ENCODE results near the gene NAA60. TPM values are rescaled to one million over a fixed set of nuclear protein-coding genes. Genes with fewer than 3 reads are reported as not detected.

Gene NAA60
- total RNA-seq (2011; cell fraction: chromatin; rRNA removed; ENCODE audit: low replicate concordance) = 23.6 and 31.0 TPM in 2 replicates
- 14.6 and 17.7 TPM in 2 replicates for total RNA-seq (2011; cell fraction: nucleolus; rRNA removed)
- 16.4 and 21.2 TPM in 2 replicates for total RNA-seq (2011; cell fraction: nucleoplasm; rRNA removed)
- total RNA-seq (2014; rRNA removed) (9.5 and 13.7 TPM in 2 replicates), total RNA-seq (2014; rRNA removed; fragmentation: Illumina TruSeq; extraction: Trizol) (9.7 and 13.8 TPM in 2 replicates), total RNA-seq (2015; rRNA removed; fragmentation: Illumina TruSeq; extraction: Trizol) (10.3 and 11.9 TPM in 2 replicates), total RNA-seq (2021) (34.4 and 35.4 TPM in 2 replicates), polyA plus RNA-seq (2011; rRNA removed) (16.0 and 17.2 TPM in 2 replicates), polyA plus RNA-seq (2014; fragmentation: Illumina TruSeq; extraction: Trizol) (41.8 and 49.4 TPM in 2 replicates), polyA plus RNA-seq (2014; fragmentation: Nextera tagmentation; extraction: Ambion mirVana) (1 to 10 TPM; 2.1 to 2.3 TPM), polyA plus RNA-seq (2014; rRNA removed) (21.6 and 25.1 TPM in 2 replicates), polyA minus RNA-seq (2011; rRNA and poly(A)+ RNA removed) (13.7 and 14.0 TPM in 2 replicates), Bru-seq, nascent RNA (percentile 60 among the genes with signal in this experiment), BruChase-seq, experiment 1, labeled RNA remaining after a 2-hour chase (percentile 73 among the genes with signal in this experiment), BruChase-seq, experiment 2, labeled RNA remaining after a 6-hour chase (percentile 81 among the genes with signal in this experiment)
- 13.5 and 27.6 TPM in 2 replicates for polyA plus RNA-seq (2011; cell fraction: cytosol; rRNA removed)
- 13.9 and 22.0 TPM in 2 replicates for polyA plus RNA-seq (2011; cell fraction: nucleus; rRNA removed)
- polyA plus RNA-seq (2012) = 28.6 and 41.3 TPM in 2 replicates
- 15.2 and 15.6 TPM in 2 replicates for polyA minus RNA-seq (2011; cell fraction: cytosol; rRNA and poly(A)+ RNA removed)
- 5.9 and 8.3 TPM in 2 replicates for polyA minus RNA-seq (2011; cell fraction: nucleus; rRNA and poly(A)+ RNA removed)
- long read RNA-seq, experiment 1, transcript NAA60-229 (7 exons, 2,531 nt) = major isoform, 18 of 77 reads
- long read RNA-seq, experiment 1, transcript NAA60-203 (7 exons, 2,619 nt) = minor isoform, 9 of 77 reads
- long read RNA-seq, experiment 1, transcript NAA60-234 (2 exons, 578 nt) = minor isoform, 14 of 77 reads
- long read RNA-seq, experiment 1, partial matches to known transcripts = 23 of 77 reads
- long read RNA-seq, experiment 1, other reads (novel, unspliced or antisense) = 4 of 77 reads
- long read RNA-seq, experiment 2, transcript NAA60-203 (7 exons, 2,619 nt) = major isoform, 5 of 24 reads
- long read RNA-seq, experiment 2, partial matches to known transcripts = 4 of 24 reads
- long read RNA-seq, experiment 2, other reads (novel, unspliced or antisense) = 4 of 24 reads
- long read RNA-seq, experiment 3, transcript NAA60-229 (7 exons, 2,531 nt) = major isoform, 9 of 23 reads
- long read RNA-seq, experiment 3, transcript NAA60-203 (7 exons, 2,619 nt) = minor isoform, 7 of 23 reads
- long read RNA-seq, experiment 3, partial matches to known transcripts = 2 of 23 reads
- long read RNA-seq, experiment 3, other reads (novel, unspliced or antisense) = 3 of 23 reads

GRCh38 chr16:3443108-3444031, at the start of gene NAA60, which contains the start of gene ZNF597:
NAA60 (plus strand) TSS chr16:3443680; CDS start chr16:3476228, 32,548 bp downstream.
ZNF597 (minus strand) TSS chr16:3443504; CDS start chr16:3443153, 351 bp downstream.
- Histone ChIP-seq H3K4me1 (replicated peaks in 1 of 2; ENCODE audit: control insufficient read depth in 2 of 2, insufficient read depth in 2 of 2, low read length in 2 of 2) (no peaks in the 10 kb centered on the region; a peak in 2 of 5 replicates), H2AFZ (ENCODE audit: low read depth, low read length) (peak within 1 kb of the TSS; percentile 63), H3K36me3 (ENCODE audit: control insufficient read depth, insufficient read depth, low read length) (no peaks in the 10 kb centered on the region), H3K27ac (ENCODE audit: extremely low read depth, low read depth, low read length) (peak within 1 kb of the TSS; percentile 41; the same call in 2 of the 3 replicates), H3K27me3 (ENCODE audit: control insufficient read depth in 2 of 2, insufficient read depth in 2 of 2, low read length in 2 of 2) (peaks cover 0 to 4% of the 10 kb centered on the region in 2 experiments; a peak in 1 of 5 replicates), H3K79me2 (ENCODE audit: control insufficient read depth, insufficient read depth, low read length) (no peaks in the 10 kb centered on the region), H4K20me1 (replicated peaks; ENCODE audit: control insufficient read depth, insufficient read depth, low read length) (no peaks in the 10 kb centered on the region), H3K4me3 (peak within 1 kb of the TSS; percentile 41), H3K4me2 (ENCODE audit: insufficient read depth, low read length) (peak within 1 kb of the TSS; percentile 74), H3K9ac (ENCODE audit: insufficient read depth in 1 of 2, low read depth in 2 of 2, low read length in 2 of 2) (peak within 1 kb of the TSS; percentile 19 to 45; a peak in 2 of 4 replicates), H3K9me3 (replicated peaks; ENCODE audit: control insufficient read depth, insufficient read depth, low read depth, low read length) (no peaks in the 10 kb centered on the region; the same call in 1 of the 2 replicates), H3K9me1 (ENCODE audit: control insufficient read depth, insufficient read depth, low read length) (no peaks in the 10 kb centered on the region)
- no TSS peak for BruUV-seq (replicated peaks)
- in situ Hi-C loops (cut with MboI) = no loop called here
- intact Hi-C loops (cut with micrococcal nuclease) = no loop called here
- DNase-seq (ENCODE audit: extremely low read depth in 1 of 4, low spot score in 3 of 4) (peak; percentile 66 to 81 (median 72)), ATAC-seq (peak; percentile 97), FAIRE-seq (peak; percentile 85)
- CTCF ChIA-PET (ENCODE audit: low intra/inter-chr PET ratio) = no interaction called here
- POLR2A ChIA-PET = interaction anchor here (0.5 to 1.0 kb wide), 2 partner anchors 10 to 1232 kb away, joined by 3 to 4 read pairs; no protein-coding TSS in a partner anchor
- WGBS (ENCODE audit: insufficient coverage, low coverage, missing lambda C conversion rate) = 46% methylated on average over 59 of the region's 61 CpGs
- TF ChIP-seq ZFP1 (CRISPR knock-in tag; IDR thresholded peaks at IDR 0.05) (no peak), GABPB1 (CRISPR knock-in tag; IDR thresholded peaks at IDR 0.05) (peak; percentile 81), REST (IDR thresholded peaks at IDR 0.05; ENCODE audit: borderline replicate concordance) (no peak), REST (CRISPR knock-in tag; IDR thresholded peaks at IDR 0.05; ENCODE audit: low read depth) (no peak), FIP1L1 (IDR thresholded peaks at IDR 0.05; ENCODE audit: low read depth, low read length, poor library complexity, severe bottlenecking) (no peak), ZNF696 (CRISPR knock-in tag; conservative IDR thresholded peaks at IDR 0.05) (no peak)
